HG03432 (cell line): Measurements from ENCODE around the gene STXBP2.
A peak's percentile ranks its signal among the peaks of the same experiment; 100 is the strongest.

Experiments used
- ATAC-seq: cut with Tn5 transposase; IDR thresholded peaks from one replicate; pipeline ENCODE4 v1.9.1; 2021; ENCODE audit warnings: mild to moderate bottlenecking, moderate library complexity; ENCODE audit not compliant: unreplicated experiment

STXBP2 gene

DNA sequence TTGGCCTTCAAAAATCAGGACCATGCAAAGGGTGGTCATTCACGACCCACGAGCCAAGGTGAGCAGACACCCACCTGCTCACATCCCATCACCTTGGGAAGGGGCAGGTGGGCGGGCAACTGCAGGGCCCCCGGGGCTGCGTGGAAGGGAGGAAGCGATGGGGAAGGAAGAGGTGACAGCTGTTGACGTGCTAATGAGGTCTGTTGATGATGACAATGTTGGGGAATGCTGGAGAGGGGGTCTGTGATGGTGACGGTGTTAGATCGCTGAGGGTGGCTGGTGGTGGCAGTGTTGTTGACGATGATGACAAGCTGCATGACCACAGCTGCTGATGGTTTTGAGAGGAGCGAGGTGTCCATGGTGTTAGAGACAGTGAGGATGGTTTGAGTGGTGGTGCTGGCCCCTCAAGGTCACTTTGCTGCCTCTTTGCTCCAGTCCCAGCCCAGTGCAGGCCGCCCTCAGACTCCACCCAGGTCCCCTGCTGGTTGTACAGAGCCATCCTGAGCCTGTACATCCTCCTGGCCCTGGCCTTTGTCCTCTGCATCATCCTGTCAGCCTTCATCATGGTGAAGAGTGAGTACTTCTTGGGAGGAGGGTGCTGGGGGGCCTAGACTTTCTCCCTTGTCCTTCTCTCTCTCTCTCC lies 40.9 kb downstream of the STXBP2 start:
- ATAC-seq, result no peak

DNA sequence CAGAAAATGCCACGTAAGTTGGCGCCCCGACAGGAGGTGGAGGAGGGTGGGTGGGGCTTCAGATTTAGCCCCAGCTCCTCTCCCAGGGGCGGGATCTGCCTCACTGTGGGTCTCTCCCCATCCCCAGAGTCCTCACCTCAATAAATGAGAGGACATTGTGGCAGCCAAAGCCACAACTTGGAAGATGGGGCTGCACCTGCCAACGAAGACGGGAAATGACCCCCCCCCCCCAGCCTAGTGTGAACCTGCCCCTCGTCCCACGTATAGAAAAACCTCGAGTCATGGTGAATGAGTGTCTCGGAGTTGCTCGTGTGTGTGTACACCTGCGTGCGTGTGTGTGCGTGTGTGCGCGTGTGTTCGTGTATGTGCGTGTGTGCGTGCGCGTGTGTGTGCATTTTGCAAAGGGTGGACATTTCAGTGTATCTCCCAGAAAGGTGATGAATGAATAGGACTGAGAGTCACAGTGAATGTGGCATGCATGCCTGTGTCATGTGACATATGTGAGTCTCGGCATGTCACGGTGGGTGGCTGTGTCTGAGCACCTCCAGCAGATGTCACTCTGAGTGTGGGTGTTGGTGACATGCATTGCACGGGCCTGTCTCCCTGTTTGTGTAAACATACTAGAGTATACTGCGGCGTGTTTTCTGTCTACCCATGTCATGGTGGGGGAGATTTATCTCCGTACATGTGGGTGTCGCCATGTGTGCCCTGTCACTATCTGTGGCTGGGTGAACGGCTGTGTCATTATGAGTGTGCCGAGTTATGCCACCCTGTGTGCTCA lies 42.3 kb downstream of the STXBP2 start:
- no peak for ATAC-seq

DNA sequence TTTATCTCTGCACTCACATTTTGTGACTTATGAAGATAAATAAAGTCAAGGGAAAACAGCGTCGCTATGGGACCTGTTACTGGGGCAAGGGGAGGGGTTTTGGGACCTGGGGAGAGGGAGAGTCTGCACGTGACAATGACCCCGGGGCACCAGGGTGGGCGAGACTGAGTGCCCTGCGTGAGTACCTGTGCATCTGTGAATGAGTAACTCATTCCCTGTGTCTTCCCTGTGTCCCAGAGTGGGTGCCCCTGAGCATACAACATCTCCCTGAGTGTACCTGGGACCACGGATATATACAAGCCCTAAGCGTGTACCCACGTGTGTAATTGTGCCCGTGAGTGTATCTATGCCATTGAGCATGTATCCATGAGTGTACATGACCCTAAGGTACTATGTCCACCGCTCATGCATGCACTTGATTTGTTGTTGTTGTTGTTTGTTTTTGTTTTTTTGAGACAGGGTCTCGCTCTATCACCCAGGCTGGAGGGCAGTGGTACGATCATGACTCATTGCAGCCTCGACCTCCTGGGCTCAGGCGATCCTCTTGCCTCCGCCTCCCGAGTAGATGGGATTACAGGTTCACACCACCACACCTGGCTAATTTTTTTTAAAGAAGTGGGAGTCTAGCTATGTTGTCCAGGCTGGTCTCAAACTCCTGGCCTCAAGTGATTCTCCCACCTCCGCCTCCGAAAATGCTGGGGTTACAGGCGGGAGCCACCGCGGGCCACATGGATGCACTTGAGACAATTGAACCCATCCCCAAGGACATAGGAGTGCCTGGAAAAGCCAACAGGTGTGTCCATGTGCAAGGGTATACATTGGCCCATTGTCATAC lies 43.1 kb downstream of the STXBP2 start:
- no peak for ATAC-seq

DNA sequence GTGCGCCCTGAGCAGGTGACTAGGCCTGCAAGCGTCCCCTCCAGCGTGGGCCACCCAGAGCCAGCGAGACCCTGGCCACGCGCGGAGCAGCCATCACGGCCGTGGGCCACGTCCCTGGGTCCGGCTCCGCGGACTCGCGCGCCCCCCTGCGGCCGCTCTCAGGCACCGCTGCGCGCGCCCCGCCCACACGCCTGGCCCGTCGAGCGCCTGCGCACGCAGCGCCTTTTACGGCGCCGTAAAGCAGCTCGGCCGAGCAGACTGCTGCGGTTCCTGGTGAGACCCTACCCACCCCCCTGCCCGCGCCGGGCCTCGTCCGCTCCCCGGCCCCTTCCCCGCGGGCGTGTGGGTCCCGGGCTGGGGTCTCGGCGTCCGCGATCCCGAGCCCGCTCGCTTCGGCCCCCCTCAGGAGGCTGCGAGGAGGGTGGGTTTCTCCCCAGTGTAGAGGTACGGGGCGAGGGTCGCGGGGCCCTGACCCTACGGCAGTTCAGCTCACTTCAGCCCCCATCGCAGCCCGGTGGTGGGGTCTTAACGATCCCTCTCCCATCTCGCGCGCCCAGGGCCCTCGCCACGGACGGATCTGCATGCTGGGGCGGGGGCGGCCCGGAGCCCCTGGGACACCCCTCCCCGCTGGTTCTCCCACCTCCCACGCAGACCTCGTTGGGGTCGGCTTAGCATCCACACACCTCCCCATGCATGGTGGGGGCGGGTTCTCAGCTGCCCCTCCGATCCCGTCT lies 43.9 kb downstream of the STXBP2 start, which contains the start of gene TRAPPC5:
Gene TRAPPC5, plus strand, starts transcription at position 228 of the 734 bp plus-strand sequence. CDS start 1,421 bp downstream, outside the sequence.
- peak; percentile 73 for ATAC-seq

DNA sequence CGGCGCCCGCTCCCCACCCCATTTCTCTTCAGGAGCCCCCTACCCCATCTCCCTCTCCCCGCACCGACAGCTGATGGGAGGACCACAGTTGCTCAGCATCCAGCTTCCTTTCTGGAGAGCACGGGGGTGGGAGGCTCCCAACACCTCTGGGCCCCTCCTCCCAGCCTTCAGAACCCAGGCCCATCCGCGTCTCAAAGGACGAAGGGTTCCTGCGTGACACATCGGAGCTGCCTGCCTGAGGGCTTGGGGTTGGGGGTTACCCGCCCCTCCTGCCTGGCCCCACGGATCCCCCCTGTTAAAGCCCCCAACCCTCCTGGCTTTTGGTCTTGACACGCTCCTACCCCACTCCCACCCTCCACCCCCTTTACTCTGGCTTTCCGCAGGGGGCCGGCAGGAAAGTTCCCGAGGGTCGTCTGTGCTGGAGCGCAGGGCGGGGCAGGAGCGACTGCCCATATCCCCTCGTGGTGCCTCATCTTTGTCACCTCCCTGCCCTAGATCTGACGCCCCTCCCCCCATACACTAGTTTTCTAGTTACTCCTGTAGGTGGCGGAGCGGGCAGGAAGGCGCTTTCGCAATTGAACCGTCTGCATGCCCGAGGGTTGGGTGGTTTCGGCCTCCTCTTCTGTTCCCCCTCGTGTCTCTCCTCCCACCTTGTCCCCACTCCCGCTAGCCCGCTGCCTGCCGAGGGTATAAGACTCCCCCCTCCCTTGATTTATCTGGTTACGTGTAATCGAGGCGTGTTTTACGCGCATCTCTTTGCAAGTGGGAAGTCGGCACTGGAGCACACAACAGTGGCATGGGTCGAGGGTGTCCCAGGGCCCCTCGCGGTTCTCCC lies 44.6 kb downstream of the STXBP2 start:
- peak; percentile 7 for ATAC-seq

DNA sequence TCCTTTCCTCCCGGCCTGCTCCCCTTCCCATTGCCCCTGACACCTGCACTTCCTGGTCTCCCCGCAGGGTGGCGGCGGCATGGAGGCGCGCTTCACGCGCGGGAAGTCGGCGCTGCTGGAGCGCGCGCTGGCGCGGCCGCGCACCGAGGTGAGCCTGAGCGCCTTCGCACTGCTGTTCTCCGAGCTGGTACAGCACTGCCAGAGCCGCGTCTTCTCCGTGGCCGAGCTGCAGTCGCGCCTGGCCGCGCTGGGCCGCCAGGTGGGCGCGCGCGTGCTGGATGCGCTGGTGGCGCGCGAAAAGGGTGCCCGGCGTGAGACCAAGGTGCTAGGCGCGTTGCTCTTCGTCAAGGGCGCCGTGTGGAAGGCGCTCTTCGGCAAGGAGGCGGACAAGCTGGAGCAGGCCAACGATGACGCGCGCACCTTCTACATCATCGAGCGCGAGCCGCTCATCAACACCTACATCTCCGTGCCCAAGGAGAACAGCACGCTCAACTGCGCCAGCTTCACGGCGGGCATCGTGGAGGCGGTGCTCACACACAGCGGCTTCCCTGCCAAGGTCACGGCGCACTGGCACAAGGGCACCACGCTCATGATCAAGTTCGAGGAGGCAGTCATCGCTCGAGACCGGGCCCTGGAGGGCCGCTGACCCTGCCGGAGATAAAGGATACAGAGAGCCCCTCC lies 45.4 kb downstream of the STXBP2 start:
- no peak for ATAC-seq

DNA sequence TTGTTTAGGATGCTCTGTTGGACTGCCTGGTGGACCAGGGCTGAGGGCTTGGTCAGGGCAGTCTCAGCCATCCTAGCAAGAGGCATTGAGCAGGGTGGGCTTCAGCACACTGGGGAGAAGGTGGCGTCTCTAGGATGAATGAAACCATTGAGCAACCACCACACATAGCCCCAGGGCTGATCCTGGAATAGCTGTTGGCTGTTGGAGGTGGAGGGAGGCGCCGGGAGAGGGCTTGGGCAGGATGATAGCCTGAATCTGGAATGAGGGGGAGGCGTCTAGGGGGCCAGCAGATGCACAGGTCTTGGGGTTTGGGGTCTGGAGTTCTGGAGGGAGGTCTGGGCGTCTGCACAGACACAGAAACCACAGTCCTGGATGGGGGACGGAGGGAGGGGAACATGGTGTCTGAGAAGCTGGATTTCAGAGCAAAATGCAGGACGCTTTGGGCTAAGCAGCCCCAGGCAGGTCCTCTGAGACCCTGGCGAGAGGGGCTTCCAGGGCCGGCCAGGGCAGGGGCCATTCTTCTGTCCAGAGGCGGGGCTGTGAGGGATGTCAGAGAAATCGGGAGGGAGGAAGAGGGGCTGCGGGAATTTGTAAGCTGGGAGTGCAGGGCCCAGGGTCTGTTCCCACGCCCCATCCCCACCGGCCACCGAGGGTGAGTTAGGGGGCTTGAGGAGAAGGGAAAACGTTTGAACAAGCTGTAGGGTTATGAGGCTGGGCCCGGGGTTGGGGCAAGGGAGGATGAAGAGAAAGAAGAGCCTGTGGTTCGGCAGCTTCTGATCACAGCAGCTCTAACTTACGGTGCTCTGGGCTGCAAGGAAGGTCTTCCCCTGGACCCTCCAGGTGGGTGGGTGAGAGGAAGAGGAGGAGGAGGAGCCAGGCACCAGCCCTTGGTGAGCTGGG lies 48.9 kb downstream of the STXBP2 start:
- ATAC-seq, result no peak

DNA sequence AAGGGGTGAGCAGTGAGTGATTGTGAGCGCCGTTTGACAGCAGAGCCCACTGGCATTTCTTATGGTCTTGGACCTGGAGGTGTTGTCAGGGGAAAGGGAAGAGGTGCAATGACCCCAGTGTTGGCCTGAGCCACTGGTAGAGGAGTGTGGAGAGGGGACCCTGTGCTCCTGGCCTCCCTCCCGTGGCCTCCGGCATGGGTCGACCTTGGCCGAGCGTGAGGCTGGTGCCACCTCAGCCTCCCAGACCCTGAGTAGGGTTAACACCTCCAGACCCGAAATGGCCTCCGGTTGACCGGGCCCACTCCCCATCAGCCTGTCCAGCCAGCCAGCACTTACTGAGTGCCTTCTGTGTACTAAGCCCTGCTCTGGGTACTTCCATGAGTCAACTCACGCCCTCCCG lies 50.3 kb downstream of the STXBP2 start:
- ATAC-seq, result no peak

DNA sequence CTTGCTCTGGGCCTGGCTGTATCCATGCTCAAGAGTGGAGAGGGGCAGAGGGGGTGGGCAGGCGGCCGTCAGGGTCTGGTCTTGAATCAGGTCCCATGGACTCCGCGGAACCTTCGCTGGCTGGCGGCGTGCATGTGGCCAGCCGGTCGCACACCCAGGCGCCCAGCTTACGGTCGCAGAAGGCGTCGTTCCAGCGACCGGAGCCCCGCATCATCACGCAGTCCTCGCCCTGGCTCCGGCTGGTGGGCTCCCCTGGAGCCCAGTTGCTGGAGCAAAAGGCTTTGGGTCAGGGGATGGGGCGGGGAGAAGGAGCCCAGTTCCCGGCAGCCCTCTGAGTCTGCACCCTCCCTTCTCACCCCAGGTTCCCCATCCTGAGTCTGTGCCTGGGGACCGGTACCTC lies 52.3 kb downstream of the STXBP2 start:
- no peak for ATAC-seq

DNA sequence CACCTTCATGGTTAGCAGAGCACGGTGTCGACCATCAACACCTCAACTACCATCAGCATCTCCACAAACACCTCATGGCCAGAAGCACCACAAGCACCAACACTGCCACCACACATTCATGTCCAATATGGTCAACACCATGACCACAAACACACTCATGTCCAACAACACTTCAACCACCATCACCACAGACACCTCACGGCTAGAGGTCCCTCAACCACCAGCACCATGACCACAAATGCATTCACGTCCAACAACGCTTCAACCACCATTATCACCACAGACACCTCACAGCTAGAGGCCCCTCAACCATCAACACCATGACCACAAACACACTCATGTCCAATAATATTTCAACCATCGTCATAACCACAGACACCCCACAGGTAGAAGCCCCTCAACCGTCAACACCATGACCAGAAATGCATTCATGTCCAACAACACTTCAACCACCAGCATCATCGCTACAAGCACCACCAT lies 53.9 kb downstream of the STXBP2 start:
- no peak for ATAC-seq

DNA sequence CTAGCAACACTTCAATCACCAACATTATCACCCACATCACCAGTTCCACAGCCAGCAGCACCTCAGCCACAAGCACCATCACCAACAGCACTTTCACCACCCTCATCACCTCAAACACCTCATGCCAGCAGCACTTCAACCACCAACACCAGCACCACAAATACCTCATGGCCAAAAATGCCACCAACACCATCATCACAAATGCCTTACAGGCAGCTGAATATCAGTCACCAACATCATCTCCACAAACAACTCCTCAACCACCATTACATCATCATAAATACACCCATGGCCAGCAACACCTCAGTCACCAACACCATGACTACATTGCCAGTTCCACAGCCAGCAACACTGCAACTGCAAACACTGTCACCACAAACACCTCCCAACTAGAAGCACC lies 54.6 kb downstream of the STXBP2 start:
- no peak for ATAC-seq

DNA sequence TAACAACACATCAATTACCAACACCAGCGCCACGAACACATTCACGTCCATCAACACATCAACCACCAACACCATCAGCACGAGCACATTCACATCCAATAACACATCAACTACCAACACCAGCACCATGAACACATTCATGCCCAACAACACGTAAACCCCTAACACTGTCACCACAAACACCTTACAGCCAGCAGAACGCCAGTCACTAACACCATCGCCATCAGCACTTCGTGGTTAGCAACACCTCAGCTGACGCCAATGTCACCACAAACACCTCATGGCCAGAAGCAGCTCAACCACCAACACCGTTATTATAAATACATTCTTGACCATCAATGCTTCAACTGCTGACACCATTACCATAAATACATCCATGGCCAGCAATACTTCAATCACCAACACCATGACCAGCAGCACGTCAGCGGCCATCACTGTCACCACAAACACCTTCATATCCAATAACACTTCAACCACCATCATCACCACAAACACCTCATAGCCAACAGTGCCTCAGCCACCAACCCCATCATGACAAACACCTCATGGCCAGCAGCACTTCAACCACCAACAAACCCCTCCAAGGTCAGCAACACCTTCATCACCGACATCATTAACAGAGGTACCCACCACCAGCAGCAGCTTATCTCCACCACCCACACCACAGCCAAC lies 55.6 kb downstream of the STXBP2 start:
- no peak for ATAC-seq

DNA sequence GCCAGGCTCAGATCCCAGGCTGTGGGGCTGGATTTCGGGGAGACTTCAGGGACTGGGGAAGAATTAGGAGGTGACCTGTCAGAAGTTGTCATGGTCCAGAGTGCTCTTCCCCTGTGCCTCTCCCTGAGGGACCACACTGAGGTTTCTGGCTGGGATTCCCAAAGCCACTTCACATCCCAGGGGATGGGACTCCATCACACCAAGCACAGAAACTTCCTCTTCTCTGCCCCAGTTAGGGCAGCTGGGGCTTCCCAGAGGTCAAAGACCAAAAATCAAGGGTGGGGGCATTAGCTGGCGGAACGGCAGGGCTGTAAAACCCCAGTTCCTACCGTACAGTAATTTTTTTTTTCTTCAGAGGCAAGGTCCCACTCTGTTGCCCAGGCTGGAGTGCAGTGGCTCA lies 57.6 kb downstream of the STXBP2 start:
- no peak for ATAC-seq
